Coronary artery (tissue), 2 donors: Measurements from ENCODE around the gene ABO.
"Not testable (repeated sequence)": the region's sequence is repeated elsewhere in the genome, so short reads cannot be mapped to it uniquely, and the experiment has no call there.

Experiments
- DNase-seq: peaks from one replicate; pipeline ENCODE4 v3.0.0-alpha.2; 2017; ENCODE audit warnings: low spot score
- H3K27ac ChIP-seq, 2 donors: fragments of 200-600 bp; sonication (generic); one replicate each; pipeline ENCODE4 v1.5.1; 2016 to 2019
- H3K4me3 ChIP-seq: fragments of 200-600 bp; sonication (generic); 2 replicates; pipeline ENCODE4 v1.5.1; 2016; ENCODE audit warnings: mild to moderate bottlenecking, moderate library complexity
- CTCF ChIP-seq: fragments of 200-600 bp; sonication (generic); IDR thresholded peaks from one replicate; pipeline ENCODE4 v1.5.1; 2019; ENCODE audit warnings: antibody characterized with exemption

Gene ABO

GRCh38 chr9:133233681-133234432 lies 41.1 kb downstream of the ABO start:
- TF ChIP-seq CTCF = no peak
- no peak overlapping the region for H3K4me3 ChIP-seq
- peak; percentile 50 for DNase-seq
- peak overlapping the region in 1 of 2 donors; percentile 28 for H3K27ac ChIP-seq

- not testable (repeated sequence) for DNase-seq
Measured at GRCh38 chr9:133231934-133232568, 43.0 kb downstream of the ABO start.

GRCh38 chr9:133230514-133230913 lies 44.5 kb downstream of the ABO start:
- DNase-seq, H3K4me3 ChIP-seq, H3K27ac ChIP-seq: not testable (repeated sequence)

More at GRCh38 chr9:133231934-133232568, 43.0 kb downstream of the ABO start:
- not testable (repeated sequence) for H3K4me3 ChIP-seq, H3K27ac ChIP-seq

GRCh38 chr9:133230093-133230492 lies 44.9 kb downstream of the ABO start:
- H3K4me3 ChIP-seq = no peak overlapping the region
- TF ChIP-seq CTCF = no peak

GRCh38 chr9:133228474-133229193 lies 46.4 kb downstream of the ABO start:
- H3K27ac ChIP-seq, H3K4me3 ChIP-seq, DNase-seq: not testable (repeated sequence)

More at GRCh38 chr9:133230093-133230492, 44.9 kb downstream of the ABO start:
- H3K27ac ChIP-seq = no peak overlapping the region
- DNase-seq = no peak

GRCh38 chr9:133227996-133228395 lies 47.0 kb downstream of the ABO start:
- DNase-seq = peak; percentile 67
- H3K4me3 ChIP-seq, H3K27ac ChIP-seq: not testable (repeated sequence)

- Histone ChIP-seq H3K4me3 (no peak overlapping the region), H3K27ac (no peak overlapping the region)
- no peak for TF ChIP-seq CTCF
- peak; percentile 41 for DNase-seq
Measured at GRCh38 chr9:133227242-133227860, 47.6 kb downstream of the ABO start.

GRCh38 chr9:133226219-133227171 lies 48.5 kb downstream of the ABO start:
- no peak for TF ChIP-seq CTCF
- Histone ChIP-seq H3K27ac (no peak overlapping the region), H3K4me3 (no peak overlapping the region)
- peak; percentile 66 for DNase-seq
